ENCODE results near the gene GABRB1.

- TF ChIP-seq BCL11A (IDR thresholded peaks at IDR 0.05; ENCODE audit: low read depth in 2 of 2, low read length in 2 of 2), result no peak
- no peak for TF ChIP-seq CTCF (IDR thresholded peaks at IDR 0.05; ENCODE audit: control extremely low read depth in 1 of 3, insufficient read depth in 1 of 3, low read depth in 1 of 3, low read length in 3 of 3)
Observed at GRCh38 chr4:46992338-46992737, 39.0 kb upstream of the GABRB1 start.

Measured in H1 (cell line).